Vagina (tissue), 2 donors: Measurements from ENCODE around the gene UMODL1. TPM values are rescaled to one million over a fixed set of nuclear protein-coding genes. Genes with fewer than 3 reads are reported as not detected.

Experiments
- DNase-seq, 2 donors: peaks; one replicate each; pipeline ENCODE4 v3.0.0-alpha.2; 2017; ENCODE audit errors: extremely low spot score in 2 of 2
- H3K27ac ChIP-seq: fragments of 200-600 bp; sonication (generic); one replicate; pipeline ENCODE4 v1.5.1; 2019
- H3K27me3 ChIP-seq: fragments of 200-600 bp; sonication (generic); one replicate; pipeline ENCODE4 v1.5.1; 2019
- H3K36me3 ChIP-seq, 2 donors: fragments of 200-600 bp; sonication (generic); one replicate each; pipeline ENCODE4 v1.5.1; 2017 to 2019
- H3K4me1 ChIP-seq: fragments of 200-600 bp; sonication (generic); one replicate; pipeline ENCODE4 v1.5.1; 2019
- H3K4me3 ChIP-seq, 2 donors: fragments of 200-600 bp; sonication (generic); 1 replicate in 1 of 2; 2 replicates in 1 of 2; pipeline ENCODE4 v1.5.1; 2016 to 2019
- H3K9me3 ChIP-seq: fragments of 200-600 bp; sonication (generic); one replicate; pipeline ENCODE4 v1.5.1; 2019
- POLR2A ChIP-seq, 2 donors: fragments of 450-650 bp; IDR thresholded peaks; one replicate each; pipeline ENCODE4 v1.6.1; 2017; ENCODE audit warnings: antibody characterized with exemption in 2 of 2, mild to moderate bottlenecking in 2 of 2, moderate library complexity in 2 of 2
- POLR2AphosphoS5 ChIP-seq, 2 donors: sonication (generic); formaldehyde crosslinking; IDR thresholded peaks; one replicate each; pipeline ENCODE4 v1.9.0; 2017; ENCODE audit warnings: antibody characterized with exemption in 2 of 2, mild to moderate bottlenecking in 2 of 2, low read depth in 1 of 2; ENCODE audit not compliant: insufficient read depth in 1 of 2
- intact Hi-C: fragments of 100-400 bp; cut with DNase I; formaldehyde crosslinking; loops from one replicate; pipeline ENCODE4 v1.15.1; 2023
- total RNA-seq: library from RNA; depleted of rRNA; stranded (reverse); fragments of >200 nt; gene quantifications from one replicate; pipeline ENCODE4 v1.2.3, GENCODE V29; 2016
- TF ChIP-seq, protein P1 (sequence below), 3 experiments: fragments of 450-650 bp in 2 of 3; fragments of 200-600 bp in 1 of 3; sonication (generic) in 1 of 3; IDR thresholded peaks; one replicate each; pipeline ENCODE4 v1.5.1; 2017 to 2019; ENCODE audit warnings: antibody characterized with exemption in 3 of 3, mild to moderate bottlenecking in 2 of 3, moderate library complexity in 2 of 3

Gene UMODL1
- total RNA-seq, 1 donor from 2014 or later, result not detected

DNA sequence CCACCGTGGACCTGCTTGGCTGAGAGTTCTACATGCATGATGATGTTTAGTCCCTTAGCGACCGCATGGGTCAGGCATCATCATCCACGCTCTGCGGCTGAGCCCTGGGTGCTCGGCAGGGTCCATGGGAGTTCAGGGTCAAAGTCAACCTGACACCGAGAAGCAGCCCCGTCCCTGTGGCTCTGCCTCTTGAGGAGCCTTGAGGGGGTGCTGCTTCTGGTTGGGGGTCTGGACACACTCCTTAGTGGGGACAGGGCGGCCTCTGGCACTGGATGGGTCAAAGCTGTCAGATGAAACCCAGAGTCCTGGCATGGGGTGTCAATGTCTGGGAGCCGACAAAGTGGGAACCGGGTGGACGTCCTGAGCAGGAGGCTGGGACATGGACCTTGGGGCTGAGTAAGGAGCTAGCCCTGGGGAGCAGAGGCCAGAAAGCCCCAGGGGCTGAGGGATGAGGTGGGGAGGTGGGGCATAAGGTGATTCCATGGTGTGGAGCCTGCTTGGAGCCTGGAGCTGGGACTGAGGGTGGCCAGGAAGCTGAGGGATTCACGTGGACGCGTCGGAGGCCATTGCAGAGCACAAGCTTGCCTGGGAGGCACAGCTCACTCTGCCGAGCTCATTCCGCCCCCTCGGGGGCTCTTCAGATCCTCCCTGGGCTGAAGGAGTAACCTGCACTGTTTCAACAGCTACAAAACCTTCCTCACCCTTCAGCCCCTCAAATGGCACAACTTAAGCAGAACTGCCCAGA is 53.9 kb downstream of the UMODL1 start:
- TF ChIP-seq, protein P1, sequence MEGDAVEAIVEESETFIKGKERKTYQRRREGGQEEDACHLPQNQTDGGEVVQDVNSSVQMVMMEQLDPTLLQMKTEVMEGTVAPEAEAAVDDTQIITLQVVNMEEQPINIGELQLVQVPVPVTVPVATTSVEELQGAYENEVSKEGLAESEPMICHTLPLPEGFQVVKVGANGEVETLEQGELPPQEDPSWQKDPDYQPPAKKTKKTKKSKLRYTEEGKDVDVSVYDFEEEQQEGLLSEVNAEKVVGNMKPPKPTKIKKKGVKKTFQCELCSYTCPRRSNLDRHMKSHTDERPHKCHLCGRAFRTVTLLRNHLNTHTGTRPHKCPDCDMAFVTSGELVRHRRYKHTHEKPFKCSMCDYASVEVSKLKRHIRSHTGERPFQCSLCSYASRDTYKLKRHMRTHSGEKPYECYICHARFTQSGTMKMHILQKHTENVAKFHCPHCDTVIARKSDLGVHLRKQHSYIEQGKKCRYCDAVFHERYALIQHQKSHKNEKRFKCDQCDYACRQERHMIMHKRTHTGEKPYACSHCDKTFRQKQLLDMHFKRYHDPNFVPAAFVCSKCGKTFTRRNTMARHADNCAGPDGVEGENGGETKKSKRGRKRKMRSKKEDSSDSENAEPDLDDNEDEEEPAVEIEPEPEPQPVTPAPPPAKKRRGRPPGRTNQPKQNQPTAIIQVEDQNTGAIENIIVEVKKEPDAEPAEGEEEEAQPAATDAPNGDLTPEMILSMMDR (IDR thresholded peaks at IDR 0.05), result no peak
- TF ChIP-seq POLR2AphosphoS5 (IDR thresholded peaks at IDR 0.05; ENCODE audit: insufficient read depth in 1 of 2, low read depth in 1 of 2) (no peak), POLR2A (IDR thresholded peaks at IDR 0.05) (no peak)
- intact Hi-C loops, result no loop called here
- Histone ChIP-seq H3K36me3 (no peaks in the 10 kb centered on the region), H3K4me1 (peaks cover 13% of the 10 kb centered on the region), H3K4me3 (no peak overlapping the region), H3K27me3 (no peaks in the 10 kb centered on the region), H3K27ac (no peak overlapping the region), H3K9me3 (no peaks in the 10 kb centered on the region)
- DNase-seq, result no peak

DNA sequence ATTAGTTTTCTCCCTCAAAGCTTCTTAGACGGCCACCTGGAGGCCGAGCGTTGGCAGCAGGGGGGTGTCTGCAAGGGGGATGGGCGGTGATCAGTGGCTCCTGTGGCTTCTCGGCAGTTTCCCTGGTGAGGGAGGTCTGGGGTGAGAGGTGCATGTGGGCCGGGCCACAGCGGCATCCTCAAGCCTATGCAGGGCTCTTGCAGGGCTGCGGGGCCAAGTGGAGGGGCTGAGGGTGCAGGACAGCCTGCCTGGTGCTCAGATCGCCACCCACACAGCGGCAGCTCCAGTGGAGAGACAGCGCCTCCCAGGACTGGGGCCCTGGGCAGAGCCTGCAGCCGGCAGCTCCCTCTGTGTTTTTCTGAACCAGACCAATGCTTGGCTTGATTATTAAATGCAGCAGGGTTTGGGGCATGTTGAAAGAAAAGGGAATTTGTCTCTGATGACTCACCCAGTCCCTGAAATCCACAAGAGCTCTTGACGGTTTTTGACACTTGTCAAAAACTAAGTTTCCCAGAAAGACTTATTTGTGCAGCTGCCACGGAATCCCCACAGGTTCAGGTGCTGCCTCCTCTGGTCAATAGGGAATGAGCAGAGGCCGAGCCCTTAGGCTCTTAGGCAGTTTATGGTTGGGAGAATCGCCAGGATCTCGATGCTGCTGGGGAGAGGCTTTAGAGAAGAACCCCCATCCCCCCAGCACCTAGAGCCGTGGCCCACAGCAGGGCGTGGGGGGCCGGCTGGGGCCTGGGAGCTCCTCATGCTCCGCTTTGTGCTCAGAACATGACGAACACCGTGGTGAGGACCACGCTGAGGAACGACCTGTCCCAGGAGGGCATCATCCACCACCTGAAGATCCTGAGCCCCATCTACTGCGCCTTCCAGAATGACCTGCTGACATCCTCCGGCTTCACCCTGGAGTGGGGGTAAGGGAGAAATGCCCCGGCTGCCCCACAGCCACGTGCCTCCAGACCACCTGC is 54.7 kb downstream of the UMODL1 start:
- Histone ChIP-seq H3K9me3 (no peaks in the 10 kb centered on the region), H3K27me3 (no peaks in the 10 kb centered on the region), H3K4me3 (no peak overlapping the region), H3K27ac (no peak overlapping the region), H3K4me1 (peaks cover 9% of the 10 kb centered on the region), H3K36me3 (no peaks in the 10 kb centered on the region)
- TF ChIP-seq, protein P1 (IDR thresholded peaks at IDR 0.05), result no peak
- TF ChIP-seq POLR2AphosphoS5 (IDR thresholded peaks at IDR 0.05; ENCODE audit: insufficient read depth in 1 of 2, low read depth in 1 of 2) (no peak), POLR2A (IDR thresholded peaks at IDR 0.05) (no peak)
- intact Hi-C loops, result no loop called here
- no peak for DNase-seq

GRCh38 chr21:42127164-42128150 is 56.3 kb downstream of the UMODL1 start:
- Histone ChIP-seq H3K27me3 (no peaks in the 10 kb centered on the region), H3K9me3 (no peaks in the 10 kb centered on the region), H3K4me3 (no peak overlapping the region), H3K4me1 (peaks cover 9% of the 10 kb centered on the region), H3K36me3 (no peaks in the 10 kb centered on the region), H3K27ac (no peak overlapping the region)
- intact Hi-C loops, result no loop called here
- TF ChIP-seq POLR2A (IDR thresholded peaks at IDR 0.05) (no peak), POLR2AphosphoS5 (IDR thresholded peaks at IDR 0.05; ENCODE audit: insufficient read depth in 1 of 2, low read depth in 1 of 2) (no peak)
- TF ChIP-seq, protein P1 (IDR thresholded peaks at IDR 0.05), result no peak
- DNase-seq, result no peak

GRCh38 chr21:42129300-42130266 is 58.5 kb downstream of the UMODL1 start:
- TF ChIP-seq, protein P1 (IDR thresholded peaks at IDR 0.05), result no peak
- TF ChIP-seq POLR2AphosphoS5 (IDR thresholded peaks at IDR 0.05; ENCODE audit: insufficient read depth in 1 of 2, low read depth in 1 of 2) (no peak), POLR2A (IDR thresholded peaks at IDR 0.05) (no peak)
- Histone ChIP-seq H3K27me3 (no peaks in the 10 kb centered on the region), H3K4me3 (no peak overlapping the region), H3K36me3 (no peaks in the 10 kb centered on the region), H3K9me3 (no peaks in the 10 kb centered on the region), H3K27ac (no peak overlapping the region), H3K4me1 (peaks cover 9% of the 10 kb centered on the region)
- DNase-seq, result no peak
- intact Hi-C loops, result no loop called here
